Melanocyte of skin (primary cell): Measurements from ENCODE around the gene PRELID3B. TPM values are rescaled to one million over a fixed set of nuclear protein-coding genes. Genes with fewer than 3 reads are reported as not detected.

Experiments used
- total RNA-seq, 2 donors: library from RNA; depleted of rRNA; stranded (reverse); fragments of >200 nt; gene quantifications; 2 replicates each; pipeline ENCODE4 v1.2.3, GENCODE V29; 2012

Gene PRELID3B
- 100 to 1,000 TPM in 1 of 2 donors, 10 to 100 TPM in 1; 54.0 to 114 TPM for total RNA-seq

DNA sequence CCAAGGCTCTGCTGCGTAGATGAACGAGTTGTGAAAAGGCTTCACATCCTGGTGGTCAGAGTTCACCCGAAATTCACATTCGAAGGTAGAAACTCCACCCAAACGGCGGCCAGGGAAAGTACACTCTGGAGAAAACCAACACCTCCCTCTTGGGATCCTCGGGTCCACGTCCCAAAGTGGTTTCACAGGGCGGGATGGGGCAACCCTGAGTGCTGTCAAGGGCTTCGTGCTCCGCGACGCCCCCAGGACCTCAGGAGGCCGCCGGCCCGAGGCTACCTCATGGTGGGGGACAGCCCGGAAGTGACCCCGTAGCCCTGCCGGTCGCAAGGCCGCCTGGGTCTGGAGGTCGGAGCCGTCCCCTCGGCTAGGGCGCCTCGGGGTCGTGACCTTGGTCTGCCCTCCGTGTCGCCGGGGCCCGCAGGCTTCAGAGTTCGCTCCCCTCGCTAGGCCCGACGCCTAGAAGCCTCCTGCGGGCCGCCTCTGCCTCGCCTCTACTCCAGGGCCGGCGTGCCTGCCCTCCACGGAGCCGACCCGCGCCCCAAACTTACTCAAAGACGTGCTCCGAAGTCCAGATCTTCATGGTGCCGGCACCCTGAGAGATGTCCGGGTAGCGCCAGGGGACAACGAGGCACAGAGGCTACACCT is at the start of gene PRELID3B:
PRELID3B (minus strand) TSS at position 636 of the 645 bp plus-strand sequence; CDS start at position 580, 56 bp downstream.

GRCh38 chr20:59032023-59032712 is 10.4 kb downstream of the PRELID3B start, which contains the start of gene ATP5F1E:
TSS of gene ATP5F1E (minus strand) at chr20:59032335. CDS start at chr20:59032251, 84 bp downstream.

DNA sequence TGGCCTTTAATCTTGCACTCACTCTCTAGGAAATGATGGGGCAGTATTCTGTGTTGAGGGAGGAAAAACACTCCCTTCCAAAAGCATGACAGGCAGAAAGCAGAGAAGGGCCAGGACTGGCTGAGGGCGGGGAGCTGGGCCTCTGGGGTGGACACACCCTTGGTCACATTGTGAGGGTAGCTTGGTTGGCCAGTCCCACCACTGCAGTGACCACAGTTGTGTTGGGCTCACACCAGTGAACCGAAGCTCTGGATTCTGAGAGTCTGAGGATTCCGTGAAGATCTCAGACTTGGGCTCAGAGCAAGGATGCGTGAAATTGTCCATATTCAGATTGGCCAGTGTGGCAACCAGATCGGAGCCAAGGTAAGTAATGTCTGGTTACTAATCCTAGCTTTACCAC is 23.4 kb downstream of the PRELID3B start, which contains the start of gene TUBB1:
TUBB1 (plus strand) TSS at position 213 of the 400 bp plus-strand sequence; CDS start at position 307, 94 bp downstream.

GRCh38 chr20:59006864-59007664 is 35.5 kb downstream of the PRELID3B start, which contains the start of gene CTSZ:
TSS of gene CTSZ (minus strand) at chr20:59007254. CDS start at chr20:59007128, 126 bp downstream.

Other genes with a start within 250 kb of the PRELID3B start
- under 1 TPM; under 0.01 to 0.67 TPM for gene GNAS-AS1, start 191.9 kb downstream of the PRELID3B start, total RNA-seq
- 100 to 1,000 TPM; 185 to 203 TPM for gene GNAS, start 190.1 kb downstream of the PRELID3B start, total RNA-seq
- 10 to 100 TPM; 63.3 to 68.3 TPM for gene NELFCD, start 61.5 kb downstream of the PRELID3B start, total RNA-seq
- 100 to 1,000 TPM; 138 to 150 TPM for gene CTSZ, start 35.5 kb downstream of the PRELID3B start, total RNA-seq
- gene TUBB1, start 23.4 kb downstream of the PRELID3B start, total RNA-seq = not detected
- 10 to 100 TPM; 20.0 to 21.0 TPM for gene ATP5F1E, start 10.5 kb downstream of the PRELID3B start, total RNA-seq
- not detected for gene ZNF831, start 121.0 kb upstream of the PRELID3B start, total RNA-seq